ENCODE results near the gene PRDX6.
"Not testable (repeated sequence)": the region's sequence is repeated elsewhere in the genome, so short reads cannot be mapped to it uniquely, and the experiment has no call there.

Gene PRDX6

DNA sequence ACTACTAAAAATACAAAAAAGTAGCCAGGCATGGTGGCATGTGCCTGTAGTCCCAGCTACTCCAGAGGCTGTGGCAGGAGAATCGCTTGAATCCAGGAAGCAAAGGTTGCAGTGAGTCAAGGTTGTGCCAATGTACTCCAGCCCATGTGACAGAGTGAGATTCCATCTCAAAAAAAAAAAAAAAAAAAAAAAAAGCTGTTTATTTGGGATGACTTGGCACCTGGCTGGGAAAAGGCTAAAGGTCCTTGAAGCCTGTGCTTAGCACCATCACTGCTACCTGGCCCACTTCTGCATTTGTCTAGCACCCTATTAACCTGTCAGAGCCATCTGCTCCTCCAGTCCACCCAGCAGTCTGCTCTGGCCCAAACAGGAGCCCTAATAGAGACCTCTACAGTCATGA lies 25.0 kb downstream of the PRDX6 start:
- no peak for DNase-seq

- no peak for DNase-seq
Measured at GRCh38 chr1:173503391-173503790, 26.3 kb downstream of the PRDX6 start.

GRCh38 chr1:173504268-173504667 lies 27.1 kb downstream of the PRDX6 start:
- peak; percentile 17 for DNase-seq

- no peak for DNase-seq
Measured at GRCh38 chr1:173505391-173505790, 28.3 kb downstream of the PRDX6 start.

DNA sequence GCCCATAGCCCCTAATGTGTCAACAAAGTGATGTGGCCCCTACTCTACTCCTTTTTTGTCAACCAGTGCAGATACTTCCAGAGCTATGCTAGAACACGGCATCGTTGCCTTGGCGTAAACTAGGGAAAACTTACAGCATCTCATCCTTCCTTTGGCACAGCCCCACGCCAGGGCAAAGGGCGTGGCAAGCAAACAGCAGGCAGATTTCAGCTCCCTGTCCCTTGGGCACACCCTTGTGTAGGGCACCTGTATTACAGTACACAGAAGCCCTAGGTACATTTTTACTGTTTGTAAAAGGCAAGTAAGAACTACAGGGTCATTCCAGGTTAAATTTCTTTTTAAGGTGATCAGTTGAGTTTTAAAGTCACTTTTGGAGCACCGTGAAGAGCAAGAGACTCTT lies 29.3 kb downstream of the PRDX6 start:
- DNase-seq: peak; percentile 27

DNA sequence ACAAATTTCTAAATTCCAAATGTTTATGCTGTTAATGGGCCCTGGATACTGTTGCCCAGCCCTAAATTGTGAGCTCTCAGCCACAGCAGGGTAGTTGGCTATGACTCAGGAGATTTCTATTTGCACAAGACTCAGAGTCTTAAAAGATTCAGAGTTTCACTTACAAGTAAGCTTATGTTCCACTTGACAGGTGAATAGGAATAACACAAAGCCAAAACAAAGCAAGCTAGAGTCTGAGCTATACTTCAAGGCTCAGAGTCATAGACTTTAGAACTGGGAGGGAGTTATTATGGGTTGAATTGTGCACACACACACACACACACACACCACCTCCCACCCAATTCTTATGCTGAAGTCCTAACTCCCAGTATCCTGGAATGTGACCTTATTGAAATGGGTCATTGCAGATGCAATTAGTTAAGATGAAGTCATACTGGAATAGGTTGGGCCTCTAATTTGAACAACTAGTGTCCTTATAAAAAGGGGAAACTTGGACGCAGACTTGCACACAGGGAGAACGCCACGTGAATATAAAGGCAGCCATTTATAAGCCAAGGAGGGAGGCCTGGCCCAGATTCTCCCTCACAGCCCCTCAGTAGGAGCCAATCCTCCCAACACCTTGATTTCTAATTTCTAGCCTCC lies 30.2 kb downstream of the PRDX6 start:
- DNase-seq: no peak

- no peak for DNase-seq
Measured at GRCh38 chr1:173507847-173508209, 30.7 kb downstream of the PRDX6 start.

GRCh38 chr1:173508541-173508940 lies 31.4 kb downstream of the PRDX6 start:
- no peak for DNase-seq

DNA sequence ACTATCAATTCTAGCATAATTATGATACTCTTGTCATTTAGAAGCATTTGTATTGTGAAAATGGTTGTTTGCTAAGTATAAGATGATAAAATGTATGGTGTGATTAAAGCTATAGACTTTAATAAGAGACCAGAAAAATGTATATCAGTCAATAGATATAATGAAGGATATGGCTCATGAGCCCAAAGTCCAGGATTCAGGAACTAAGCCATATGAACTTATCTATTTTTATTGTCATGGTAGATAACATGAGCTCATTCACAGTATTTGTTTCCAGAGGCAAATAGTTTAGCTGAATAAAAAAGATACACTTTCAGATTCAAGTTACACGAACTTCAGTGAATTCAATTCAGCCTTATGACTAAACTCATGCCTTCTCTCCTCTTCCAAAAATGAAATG lies 32.7 kb downstream of the PRDX6 start:
- DNase-seq: no peak

DNA sequence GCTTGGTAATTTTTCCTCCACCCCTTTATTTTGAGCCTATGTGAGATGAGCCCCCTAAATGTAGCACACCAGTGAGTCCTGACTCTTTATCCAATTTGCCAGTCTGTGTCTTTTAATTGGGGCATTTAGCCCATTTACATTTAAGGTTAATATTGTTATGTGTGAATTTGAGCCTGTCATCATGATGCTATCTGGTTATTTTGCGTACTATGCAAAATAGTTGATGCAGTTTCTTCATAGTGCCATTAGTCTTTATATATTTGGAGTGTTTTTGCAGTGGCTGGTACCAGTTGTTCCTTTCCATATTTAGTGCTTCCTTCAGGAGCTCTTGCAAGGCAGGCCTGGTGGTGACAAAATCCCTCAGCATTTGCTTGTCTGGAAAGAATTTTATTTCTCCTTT lies 37.4 kb downstream of the PRDX6 start:
- not testable (repeated sequence) for DNase-seq

DNA sequence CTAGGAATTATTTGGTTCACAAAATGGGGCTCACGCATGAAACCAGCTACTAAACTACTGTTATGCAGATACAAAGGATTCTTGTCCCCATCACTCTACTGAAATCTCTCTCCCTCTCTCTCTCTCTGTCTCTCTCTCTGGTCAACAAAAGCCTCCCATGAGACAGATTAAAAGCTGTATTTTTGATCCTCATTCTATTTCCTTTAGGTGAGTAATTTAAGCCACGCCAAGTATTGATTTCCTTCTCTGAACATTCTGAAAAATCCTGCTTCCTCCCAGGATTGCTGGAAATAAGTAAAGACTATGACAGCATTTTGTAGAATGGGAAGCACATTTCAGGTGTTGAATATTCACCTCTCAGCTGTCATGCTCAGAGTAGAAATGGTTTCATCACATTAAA lies 43.7 kb downstream of the PRDX6 start:
- DNase-seq: no peak

DNA sequence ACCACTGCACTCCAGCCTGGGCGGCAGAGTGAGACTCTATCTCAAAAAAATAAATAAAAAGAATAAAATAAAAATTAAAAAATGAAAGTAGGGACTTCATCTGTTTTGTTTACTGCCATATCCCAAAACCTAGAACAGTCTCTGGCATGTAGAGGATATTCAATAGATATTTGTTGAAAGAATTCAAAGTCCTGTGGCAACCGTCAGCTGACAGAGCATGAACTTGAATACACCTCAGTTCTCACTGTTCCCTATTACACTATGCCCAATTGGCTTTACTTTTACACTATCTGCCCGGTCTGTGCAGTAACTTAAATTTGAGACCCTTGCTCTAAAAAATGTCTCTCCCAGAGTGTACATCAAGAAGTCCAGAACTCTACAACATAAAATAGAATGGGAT lies 46.2 kb downstream of the PRDX6 start:
- no peak for DNase-seq

DNA sequence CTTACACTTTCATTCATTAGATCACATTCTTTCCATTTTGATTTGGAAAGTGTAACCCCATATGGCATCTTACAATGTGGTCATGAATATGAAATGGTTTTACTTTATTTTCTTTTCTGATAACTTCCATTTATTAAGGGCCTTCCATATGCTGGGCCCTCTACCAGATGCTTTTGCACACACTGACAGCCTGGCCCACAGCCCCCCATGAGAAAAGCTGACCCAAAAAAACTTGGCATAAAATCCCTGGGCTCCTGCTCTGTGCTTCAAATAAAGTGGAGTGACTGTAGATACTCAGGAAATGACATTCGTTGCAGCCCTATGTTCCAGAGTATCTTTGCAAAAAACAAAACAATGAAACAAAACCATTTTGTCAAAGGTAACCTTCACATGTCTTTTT lies 48.8 kb downstream of the PRDX6 start:
- no peak for DNase-seq

DNA sequence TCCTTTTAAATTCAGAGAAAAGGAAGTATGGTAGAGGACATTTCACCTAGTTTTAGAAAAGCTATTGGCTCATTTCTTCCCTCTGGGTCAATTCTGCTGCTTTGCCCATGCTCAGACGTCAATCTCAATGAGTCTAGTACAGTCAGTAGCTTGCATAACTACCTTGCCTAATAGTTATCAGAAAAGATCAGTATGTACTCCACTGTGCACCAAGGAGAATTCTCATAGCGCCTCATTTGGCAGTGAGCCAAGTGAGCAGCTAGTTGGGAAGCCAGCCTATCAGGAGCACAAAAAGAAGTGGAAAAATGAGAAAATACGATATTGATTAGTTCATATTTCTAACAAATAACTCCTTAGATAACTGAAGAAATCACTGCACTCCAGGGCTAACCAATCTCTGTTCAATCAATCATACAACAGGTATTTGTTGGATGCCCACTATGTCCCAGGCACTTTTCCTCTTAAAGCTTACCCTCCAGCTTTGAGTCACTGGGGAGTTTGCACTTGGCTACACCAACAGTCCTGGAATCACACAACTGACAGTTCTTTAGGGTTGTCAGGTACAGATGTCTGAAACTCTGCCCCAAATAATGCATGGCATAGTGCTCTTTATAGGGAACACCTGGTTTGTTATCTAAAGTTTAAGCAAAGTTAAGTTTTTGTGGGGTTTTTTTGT lies 50.2 kb downstream of the PRDX6 start:
- DNase-seq: peak; percentile 33

GRCh38 chr1:173529106-173529505 lies 52.0 kb downstream of the PRDX6 start:
- DNase-seq: no peak

GRCh38 chr1:173530795-173531693 lies 53.9 kb downstream of the PRDX6 start:
- DNase-seq: no peak

- no peak for DNase-seq
Measured at GRCh38 chr1:173532237-173532636, 55.1 kb downstream of the PRDX6 start.

DNA sequence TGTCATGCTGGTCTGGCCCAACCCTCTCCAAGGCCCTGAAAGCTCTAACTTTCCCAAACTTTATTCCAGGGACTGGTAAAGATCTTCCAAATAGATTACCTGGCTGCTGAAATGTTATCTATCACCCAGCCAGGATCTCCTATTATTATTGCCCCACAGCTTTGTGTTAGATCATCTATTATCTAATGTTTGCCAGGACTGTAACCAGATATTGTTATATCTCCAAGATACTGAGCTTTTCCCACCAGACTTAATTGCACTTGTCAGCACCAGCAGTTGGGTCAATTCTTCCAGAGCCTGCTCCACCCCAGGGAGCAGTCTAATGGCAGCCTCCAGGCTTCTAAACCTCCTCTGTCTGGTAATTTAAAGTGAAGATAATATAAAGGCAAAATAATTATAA lies 59.1 kb downstream of the PRDX6 start:
- DNase-seq: no peak
